Stomach (tissue), 9 donors: Measurements from ENCODE around the gene CLN5. TPM values are rescaled to one million over a fixed set of nuclear protein-coding genes. Genes with fewer than 3 reads are reported as not detected.

ENCODE experiments used
- DNase-seq, 2 donors: peaks; one replicate each; pipeline versions ENCODE4 v3.0.0 to v3.0.0-alpha.2; 2013 to 2019
- H3K27ac ChIP-seq, 5 donors: fragments of 200-600 bp in 4 of 5; sonication (generic) in 4 of 5; one replicate each; pipeline ENCODE4 v1.5.1; 2013 to 2019; ENCODE audit warnings: mild to moderate bottlenecking in 1 of 5, moderate library complexity in 1 of 5
- H3K27me3 ChIP-seq, 3 donors: fragments of 200-600 bp; sonication (generic); one replicate each; pipeline ENCODE4 v1.5.1; 2017 to 2019; ENCODE audit warnings: mixed run types in 1 of 3
- H3K36me3 ChIP-seq, 4 donors: fragments of 200-600 bp; sonication (generic); 1 replicate in 3 of 4; 2 replicates in 1 of 4; pipeline ENCODE4 v1.5.1; 2016 to 2019
- H3K4me1 ChIP-seq, 4 donors: fragments of 200-600 bp; sonication (generic); one replicate each; pipeline ENCODE4 v1.5.1; 2016 to 2019
- H3K4me3 ChIP-seq, 4 donors: fragments of 200-600 bp; sonication (generic) in 3 of 4; one replicate each; pipeline ENCODE4 v1.5.1; 2016 to 2019; ENCODE audit warnings: mild to moderate bottlenecking in 1 of 4
- H3K9me3 ChIP-seq, 4 donors: fragments of 200-600 bp; sonication (generic); one replicate each; pipeline ENCODE4 v1.5.1; 2016 to 2019
- CTCF ChIP-seq, 7 experiments: fragments of 450-650 bp in 4 of 7; fragments of 200-600 bp in 3 of 7; sonication (generic) in 3 of 7; IDR thresholded peaks; one replicate each; pipeline ENCODE4 v1.5.1; 2016 to 2019; ENCODE audit warnings: antibody characterized with exemption in 7 of 7, control low read depth in 2 of 7, mild to moderate bottlenecking in 1 of 7
- EP300 ChIP-seq: sonication (generic); formaldehyde crosslinking; IDR thresholded peaks from one replicate; pipeline ENCODE4 v1.6.1; 2017; ENCODE audit warnings: antibody characterized with exemption
- POLR2A ChIP-seq, 4 donors: fragments of 450-650 bp; IDR thresholded peaks; one replicate each; pipeline ENCODE4 v1.6.1; 2016; ENCODE audit warnings: antibody characterized with exemption in 4 of 4, control low read depth in 2 of 4, mild to moderate bottlenecking in 1 of 4, moderate library complexity in 1 of 4
- POLR2AphosphoS5 ChIP-seq, 3 donors: sonication (generic); formaldehyde crosslinking; IDR thresholded peaks; one replicate each; pipeline ENCODE4 v1.6.1; 2016; ENCODE audit warnings: antibody characterized with exemption in 3 of 3
- WGBS, 5 donors: extraction: QIAGEN DNeasy Blood & Tissue Kit in 3 of 5; methylation state at CpG; one replicate each; pipeline versions ENCODE4 v1.1.5 to v1.1.7; 2013 to 2018; 5-methylcytosine and 5-hydroxymethylcytosine counted together
- intact Hi-C: fragments of 100-400 bp; cut with DNase I; formaldehyde crosslinking; loops from one replicate; pipeline ENCODE4 v1.15.1; 2023; ENCODE audit warnings: low total_unique reads
- polyA plus RNA-seq, 3 donors: library from polyadenylated mRNA; stranded (reverse); fragments of 200-250 nt; gene quantifications; one replicate each; pipeline ENCODE4 v1.2.3, GENCODE V29; 2013
- total RNA-seq, 5 donors: library from RNA; depleted of rRNA; stranded (reverse); fragments of >200 nt; gene quantifications; one replicate each; pipeline versions ENCODE4 v1.1.0 to v1.2.3, GENCODE V29; 2014 to 2016
- donor health status: healthy with polysubstance abuse.
- donor health status: Bipolar disorder and iron deficiency.
- donor health status: healthy.

The CLN5 gene
- total and polyA plus RNA-seq, 8 donors = under 0.01 to 84.3 (median 17.6) TPM

GRCh38 chr13:77019756-77020155, 27.9 kb downstream of the CLN5 start:
- intact Hi-C loops = no loop called here
- no peak overlapping the region for H3K4me3 ChIP-seq
- peaks cover 33 to 91% (median 68%) of the 10 kb centered on the region in 4 donors for H3K4me1 ChIP-seq
- H3K27me3 ChIP-seq = no peaks in the 10 kb centered on the region
- TF ChIP-seq EP300 (no peak), POLR2AphosphoS5 (IDR thresholded peaks at IDR 0.05) (no peak), POLR2A (IDR thresholded peaks at IDR 0.05) (no peak), CTCF (IDR thresholded peaks at IDR 0.05) (no peak)
- H3K36me3 ChIP-seq = peaks cover 22 to 44% (median 38%) of the 10 kb centered on the region in 4 donors
- no peaks in the 10 kb centered on the region for H3K9me3 ChIP-seq
- H3K27ac ChIP-seq = no peak overlapping the region
- DNase-seq = no peak

GRCh38 chr13:77022341-77022740, 30.5 kb downstream of the CLN5 start:
- TF ChIP-seq POLR2A (IDR thresholded peaks at IDR 0.05) (no peak), POLR2AphosphoS5 (IDR thresholded peaks at IDR 0.05) (peak in 1 of 3 donors; percentile 4), EP300 (no peak)
- peaks cover 8 to 19% (median 14%) of the 10 kb centered on the region in 4 donors for H3K36me3 ChIP-seq
- no peaks in the 10 kb centered on the region for H3K9me3 ChIP-seq
- peaks cover 29 to 83% (median 59%) of the 10 kb centered on the region in 4 donors for H3K4me1 ChIP-seq
- WGBS, 5 donors = 48 to 56% (median 49%) methylated on average over 3 of the region's 3 CpGs
- H3K4me3 ChIP-seq = peak overlapping the region in 2 of 4 donors; percentile 2 to 88
- H3K27ac ChIP-seq = peak overlapping the region in 3 of 5 donors; percentile 27 to 57 (median 53)
- DNase-seq = no peak
- intact Hi-C loops = no loop called here
- no peaks in the 10 kb centered on the region for H3K27me3 ChIP-seq

GRCh38 chr13:77026255-77026860, 34.5 kb downstream of the CLN5 start:
- intact Hi-C loops = no loop called here
- WGBS, 5 donors = 0 to 1% (median 0%) methylated on average over 15 to 59 of the region's 62 CpGs
- Histone ChIP-seq H3K27me3 (no peaks in the 10 kb centered on the region), H3K4me1 (peaks cover 25 to 57% (median 48%) of the 10 kb centered on the region in 4 donors), H3K9me3 (no peaks in the 10 kb centered on the region), H3K4me3 (peak overlapping the region; percentile 85 to 93 (median 90)), H3K36me3 (peaks cover 0 to 3% (median 0%) of the 10 kb centered on the region in 4 donors), H3K27ac (peak overlapping the region; percentile 98 to 100 (median 99))
- TF ChIP-seq POLR2AphosphoS5 (IDR thresholded peaks at IDR 0.05) (peak in 1 of 3 donors; percentile 64), CTCF (IDR thresholded peaks at IDR 0.05) (no peak)
- DNase-seq = peak; percentile 89 to 95

- WGBS, 5 donors = 0 to 1% (median 0%) methylated on average over 24 to 74 of the region's 74 CpGs
- DNase-seq = peak; percentile 84 to 95
- H3K9me3 ChIP-seq = no peaks in the 10 kb centered on the region
- no peak for TF ChIP-seq CTCF (IDR thresholded peaks at IDR 0.05)
- peak in 1 of 4 donors; percentile 18 for TF ChIP-seq POLR2A (IDR thresholded peaks at IDR 0.05)
- TF ChIP-seq POLR2AphosphoS5 (IDR thresholded peaks at IDR 0.05) = peak in 2 of 3 donors; percentile 72 to 80
- peak within 1 kb of the TSS; percentile 85 to 93 (median 90) for H3K4me3 ChIP-seq
- H3K4me1 ChIP-seq = peaks cover 18 to 50% (median 44%) of the 10 kb centered on the region in 4 donors
- H3K27me3 ChIP-seq = no peaks in the 10 kb centered on the region
- intact Hi-C loops = no loop called here
- peak within 1 kb of the TSS; percentile 98 to 100 (median 99) for H3K27ac ChIP-seq
- H3K36me3 ChIP-seq = no peaks in the 10 kb centered on the region
These were observed 35.2 kb downstream of the CLN5 start, which contains the start of gene FBXL3 for GRCh38 chr13:77026861-77027621. Gene FBXL3 (minus strand): TSS chr13:77027159. CDS start chr13:77021860, 5,299 bp downstream.
